ENCODE results near the gene OR10D3.
"Not testable (repeated sequence)": the region's sequence is repeated elsewhere in the genome, so short reads cannot be mapped to it uniquely, and the experiment has no call there.

The OR10D3 gene, protein sequence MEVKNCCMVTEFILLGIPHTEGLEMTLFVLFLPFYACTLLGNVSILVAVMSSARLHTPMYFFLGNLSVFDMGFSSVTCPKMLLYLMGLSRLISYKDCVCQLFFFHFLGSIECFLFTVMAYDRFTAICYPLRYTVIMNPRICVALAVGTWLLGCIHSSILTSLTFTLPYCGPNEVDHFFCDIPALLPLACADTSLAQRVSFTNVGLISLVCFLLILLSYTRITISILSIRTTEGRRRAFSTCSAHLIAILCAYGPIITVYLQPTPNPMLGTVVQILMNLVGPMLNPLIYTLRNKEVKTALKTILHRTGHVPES

DNA sequence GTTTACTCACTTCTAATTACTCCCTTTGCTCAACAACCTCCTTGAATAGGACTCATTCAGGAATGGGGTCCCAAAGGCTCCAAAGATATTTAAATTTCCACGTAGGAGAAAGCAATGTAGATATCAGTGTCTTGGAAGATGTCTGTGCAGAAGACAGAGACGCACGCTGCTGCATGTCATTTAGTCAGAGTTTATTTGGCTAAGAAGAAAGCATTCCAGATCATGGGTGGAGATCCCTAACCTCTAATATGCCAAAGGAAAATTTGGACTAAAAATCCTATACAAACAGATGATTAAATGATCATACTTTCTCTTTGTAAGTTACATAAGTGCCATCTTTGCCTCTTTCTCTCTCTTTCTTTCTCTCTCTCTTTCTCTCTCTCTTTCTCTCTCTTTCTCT, at the start of gene OR10D3:
Gene OR10D3, plus strand, starts transcription at position 278 of the 400 bp plus-strand sequence. CDS start 1,925 bp downstream, outside the sequence.
- DNase-seq: no peak

DNA sequence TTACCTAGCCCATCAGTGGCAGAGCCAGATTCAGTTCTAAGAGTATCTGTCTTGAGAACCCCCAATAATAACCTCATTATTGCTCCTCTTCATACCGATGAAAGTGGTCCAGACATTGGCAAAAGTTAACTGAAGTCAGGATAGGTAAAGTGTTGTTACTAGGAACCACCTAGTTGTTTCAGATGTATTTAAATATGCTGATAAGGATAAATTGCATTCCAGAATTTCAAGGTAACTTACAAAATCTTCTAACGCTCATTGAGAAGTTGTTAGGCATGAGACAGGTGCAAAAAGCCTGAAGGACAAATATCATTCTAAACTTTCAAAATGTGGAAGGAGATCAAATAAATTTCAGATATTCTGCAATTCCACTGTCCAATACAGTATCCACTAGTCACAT, 40.1 kb upstream of the OR10D3 start:
- no peak for DNase-seq

DNA sequence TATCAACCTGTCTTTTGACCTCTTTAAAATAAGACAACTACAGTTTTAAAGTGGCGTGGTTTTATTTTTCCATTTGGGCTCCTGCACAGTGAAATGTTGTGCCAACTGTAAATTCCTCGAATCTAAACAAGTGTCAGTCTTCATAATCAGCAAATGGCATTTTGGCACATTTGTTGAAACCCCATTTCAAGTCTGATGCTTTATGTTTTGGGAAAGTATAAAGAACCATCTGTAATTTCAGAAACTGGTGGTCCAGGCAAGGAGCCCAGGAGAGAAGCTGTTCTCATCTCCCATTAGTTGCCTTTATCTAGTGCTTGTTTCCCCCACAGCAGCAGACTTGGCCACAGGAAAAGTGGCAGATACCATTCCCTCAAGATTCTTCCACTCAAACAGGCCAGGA, 35.2 kb upstream of the OR10D3 start:
- DNase-seq: no peak

DNA sequence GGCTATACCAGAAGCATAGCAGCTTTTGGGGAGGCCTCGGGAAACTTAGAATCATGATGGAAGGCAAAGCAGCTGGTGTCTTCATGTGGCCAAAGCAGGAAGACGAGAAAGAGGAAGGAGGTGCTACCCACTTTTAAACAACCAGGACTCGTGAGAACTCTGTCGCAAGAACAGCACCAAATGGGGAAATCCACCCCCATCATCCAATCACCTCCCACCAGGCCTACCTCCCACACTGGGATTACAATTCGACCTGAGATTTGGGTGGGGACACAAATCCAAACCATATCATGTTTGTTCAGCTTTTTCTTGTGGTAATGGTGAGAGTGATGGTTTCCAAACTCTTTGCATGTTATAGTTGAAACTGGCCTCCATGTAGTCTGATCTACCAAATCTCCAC, 32.5 kb upstream of the OR10D3 start:
- no peak for DNase-seq

DNA sequence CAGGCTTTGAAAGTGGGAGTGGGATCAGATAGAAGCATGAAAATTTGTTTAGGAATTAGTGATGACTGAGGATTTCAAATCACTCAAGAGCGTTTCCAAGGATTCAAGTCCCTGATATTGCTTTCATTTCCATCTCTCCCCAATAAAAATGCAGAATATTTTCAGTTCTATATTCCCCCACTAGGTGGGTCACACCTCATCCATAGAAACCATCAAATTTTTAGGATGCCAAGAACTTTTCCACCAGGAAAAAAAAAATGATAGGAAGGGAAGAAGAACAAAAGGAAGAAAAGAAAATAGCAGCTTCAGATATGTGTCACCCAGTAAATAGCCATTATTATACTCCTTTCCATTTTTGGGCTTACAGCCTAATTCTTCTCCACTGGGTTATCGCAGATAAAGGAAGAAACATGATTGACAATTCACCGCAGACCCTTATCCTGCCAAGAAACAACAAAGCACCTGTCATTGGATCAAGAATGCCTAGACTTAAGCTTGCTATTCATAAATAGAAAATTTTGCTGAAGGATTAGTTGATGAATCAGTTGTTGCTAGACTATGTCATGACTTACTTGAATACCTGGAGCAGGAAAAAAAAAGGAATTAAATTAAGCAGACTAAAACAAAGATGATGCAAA, 30.3 kb upstream of the OR10D3 start:
- DNase-seq: no peak

DNA sequence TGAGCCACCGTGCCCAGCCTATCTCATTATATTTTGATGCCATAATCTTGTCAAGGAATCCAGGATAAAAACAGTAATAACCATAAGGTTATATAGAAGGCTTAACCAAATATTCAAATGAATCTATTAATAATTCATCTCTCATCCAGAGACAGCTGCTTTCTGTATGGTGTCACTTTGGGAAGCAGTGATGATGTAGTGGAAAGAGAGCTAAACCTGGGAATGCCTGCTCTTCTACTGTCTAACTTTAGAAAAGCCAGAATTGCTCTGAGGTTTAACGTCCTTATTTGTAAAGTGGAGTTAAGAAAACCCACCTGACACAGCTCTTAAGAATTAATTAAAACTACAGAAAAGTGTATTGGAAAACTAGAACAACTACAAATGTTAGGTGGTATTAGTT, 29.3 kb upstream of the OR10D3 start:
- DNase-seq: no peak

DNA sequence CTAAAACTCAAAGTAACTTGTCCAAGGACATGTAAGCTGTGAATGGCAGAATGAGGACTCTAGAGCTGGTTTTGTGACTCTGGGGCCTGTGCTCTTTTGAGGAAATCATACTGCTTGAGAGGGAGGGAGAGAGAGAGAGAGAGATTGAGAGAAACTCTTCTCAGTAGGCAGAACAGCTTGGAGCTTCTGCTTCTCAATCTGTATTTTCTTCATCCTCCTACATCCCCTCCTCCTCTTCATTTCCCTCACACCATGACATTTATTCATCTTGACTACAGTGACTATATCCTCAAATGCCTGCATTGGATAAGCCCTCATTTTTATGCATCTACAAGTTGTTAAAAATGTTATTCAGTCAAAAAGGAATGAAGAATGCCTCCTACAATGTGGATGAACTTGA, 23.7 kb upstream of the OR10D3 start:
- no peak for DNase-seq

DNA sequence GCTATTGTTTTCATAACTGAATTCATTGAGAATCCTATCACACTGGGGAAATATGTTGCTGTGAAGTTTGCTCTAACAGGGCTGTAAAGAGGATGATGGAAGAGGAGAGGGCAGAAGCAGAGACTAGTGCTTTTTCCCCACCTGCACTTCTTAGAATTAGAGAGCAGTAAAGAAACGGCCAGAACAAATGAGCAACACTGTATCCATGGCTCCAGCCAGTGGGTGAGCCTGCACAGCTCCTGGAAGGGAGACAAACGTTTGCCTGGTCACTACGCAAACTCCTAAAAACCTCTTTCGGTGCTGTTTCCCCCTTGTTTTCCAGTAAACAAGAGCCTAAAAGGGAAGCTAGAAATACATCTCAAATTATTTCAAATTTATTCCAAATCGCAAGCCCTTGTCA, 22.2 kb upstream of the OR10D3 start:
- DNase-seq: no peak

DNA sequence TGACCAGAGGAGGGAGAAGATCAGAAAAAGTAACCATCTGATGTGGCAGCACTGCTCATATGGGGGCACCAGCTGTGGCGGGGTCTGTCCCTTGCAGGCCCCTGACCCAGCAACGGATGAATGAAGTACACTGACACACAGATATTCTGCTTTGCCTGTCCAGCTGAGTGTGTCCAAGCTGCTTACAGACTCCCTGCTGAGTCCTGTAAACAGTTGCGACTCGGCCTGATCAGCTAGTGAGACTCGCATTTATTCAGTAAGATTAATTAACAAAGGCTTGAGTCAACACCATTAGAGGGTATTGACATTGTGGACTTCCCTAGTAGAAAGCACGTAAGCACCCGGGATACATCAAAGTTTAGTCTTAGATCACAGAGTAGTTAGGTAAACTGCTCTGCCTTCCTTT, 15.3 kb upstream of the OR10D3 start:
- no peak for DNase-seq

DNA sequence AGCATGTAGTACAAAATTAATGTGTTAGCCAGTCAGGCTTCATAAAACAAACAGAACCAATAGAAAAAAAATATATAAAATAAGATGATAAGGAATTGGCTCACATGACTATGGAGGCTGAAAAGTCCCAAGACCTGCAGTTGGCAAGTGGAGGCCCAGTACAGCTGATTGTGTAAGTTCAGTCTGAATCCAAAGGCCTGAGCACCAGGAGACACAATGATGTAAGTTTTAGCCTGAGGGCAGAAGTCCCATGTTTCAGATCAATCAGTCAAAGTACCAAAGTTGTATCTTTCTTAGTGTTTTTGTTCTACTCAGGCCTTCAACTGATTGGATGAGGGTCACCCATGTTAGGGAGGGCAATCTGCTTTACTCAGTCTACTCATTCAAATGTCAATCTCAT, 14.3 kb upstream of the OR10D3 start:
- no peak for DNase-seq

DNA sequence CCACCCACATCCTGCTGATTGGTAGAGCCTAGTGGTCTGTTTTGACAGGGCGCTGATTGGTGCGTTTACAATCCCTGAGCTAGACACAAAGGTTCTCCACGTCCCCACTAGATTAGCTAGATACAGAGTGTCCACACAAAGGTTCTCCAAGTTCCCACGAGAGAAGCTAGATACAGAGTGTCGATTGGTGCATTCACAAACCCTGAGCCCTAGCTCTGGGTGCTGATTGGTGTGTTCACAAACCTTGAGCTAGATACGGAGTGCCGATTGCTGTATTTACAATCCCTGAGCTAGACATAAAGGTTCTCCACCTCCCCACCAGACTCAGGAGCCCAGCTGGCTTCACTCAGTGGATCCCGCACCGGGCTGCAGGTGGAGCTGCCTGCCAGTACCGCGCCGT, 12.8 kb upstream of the OR10D3 start:
- not testable (repeated sequence) for DNase-seq

DNA sequence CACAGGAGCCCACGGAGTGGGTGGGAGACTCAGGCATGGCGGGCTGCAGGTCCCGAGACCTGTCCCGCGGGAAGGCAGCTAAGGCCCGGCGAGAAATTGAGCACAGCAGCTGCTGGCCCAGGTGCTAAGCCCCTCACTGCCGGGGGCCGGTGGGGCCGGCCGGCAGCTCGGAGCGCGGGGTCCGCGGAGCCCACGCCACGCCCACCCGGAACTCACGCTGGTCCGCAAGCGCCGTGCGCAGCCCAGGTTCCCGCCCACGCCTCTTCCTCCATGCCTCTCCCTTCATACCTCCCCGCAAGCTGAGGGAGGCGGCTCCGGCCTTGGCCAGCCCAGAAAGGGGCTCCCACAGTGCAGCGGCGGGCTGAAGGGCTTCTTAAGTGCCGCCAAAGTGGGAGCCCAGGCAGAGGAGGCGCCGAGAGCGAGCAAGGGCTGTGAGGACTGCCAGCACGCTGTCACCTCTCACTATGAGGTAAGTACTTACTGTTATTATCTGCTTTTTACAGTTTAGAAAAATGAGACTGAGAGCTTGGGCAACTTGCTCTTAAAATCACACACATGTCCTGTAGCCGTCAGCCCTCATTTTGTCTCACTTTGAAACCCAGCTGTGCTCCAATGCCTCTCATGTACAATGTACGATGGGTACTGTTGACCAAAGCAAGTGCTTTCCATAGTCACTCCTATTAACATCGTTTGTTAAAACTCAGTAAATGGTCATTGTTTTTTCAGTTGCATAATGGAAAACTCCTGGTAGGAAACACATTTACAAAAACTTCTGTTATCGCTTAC, 12.2 kb upstream of the OR10D3 start:
- no peak for DNase-seq

DNA sequence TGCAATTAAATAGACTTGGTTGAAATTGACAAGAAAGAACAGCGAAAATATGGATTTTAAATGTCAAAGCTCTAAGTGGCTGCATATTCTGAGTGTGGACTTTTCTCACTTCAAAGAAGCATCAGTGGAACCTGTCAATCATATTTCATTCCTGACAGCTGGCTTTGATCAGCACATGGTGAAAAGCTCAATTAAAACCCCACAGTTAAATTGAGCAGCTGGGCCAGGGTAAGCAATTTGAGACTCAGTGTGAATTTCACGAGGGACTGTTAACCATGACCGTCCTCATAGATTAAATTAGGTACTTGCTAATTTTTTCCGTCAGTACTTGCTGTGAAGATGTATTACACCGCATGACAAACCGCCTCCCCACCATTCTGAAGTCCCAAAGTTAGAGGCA, 11.0 kb upstream of the OR10D3 start:
- no peak for DNase-seq

DNA sequence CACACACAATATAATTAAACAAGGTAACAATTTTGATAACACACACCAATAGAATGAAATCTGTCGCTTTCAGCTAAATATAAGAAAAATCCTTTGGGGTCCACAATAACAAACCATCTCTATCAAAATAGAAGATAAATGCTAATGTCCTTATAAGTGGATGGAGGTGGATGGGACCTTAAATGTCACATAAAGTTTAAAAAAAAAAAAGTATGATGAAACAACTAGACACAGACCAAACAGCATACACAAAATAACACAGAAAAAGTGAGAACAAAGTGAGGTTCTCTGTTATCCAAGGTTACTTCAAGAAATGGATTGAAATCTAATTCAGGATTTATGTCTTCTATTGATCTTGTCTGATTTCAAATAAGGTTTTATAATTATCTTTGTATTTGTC, 10.5 kb upstream of the OR10D3 start:
- DNase-seq: no peak

DNA sequence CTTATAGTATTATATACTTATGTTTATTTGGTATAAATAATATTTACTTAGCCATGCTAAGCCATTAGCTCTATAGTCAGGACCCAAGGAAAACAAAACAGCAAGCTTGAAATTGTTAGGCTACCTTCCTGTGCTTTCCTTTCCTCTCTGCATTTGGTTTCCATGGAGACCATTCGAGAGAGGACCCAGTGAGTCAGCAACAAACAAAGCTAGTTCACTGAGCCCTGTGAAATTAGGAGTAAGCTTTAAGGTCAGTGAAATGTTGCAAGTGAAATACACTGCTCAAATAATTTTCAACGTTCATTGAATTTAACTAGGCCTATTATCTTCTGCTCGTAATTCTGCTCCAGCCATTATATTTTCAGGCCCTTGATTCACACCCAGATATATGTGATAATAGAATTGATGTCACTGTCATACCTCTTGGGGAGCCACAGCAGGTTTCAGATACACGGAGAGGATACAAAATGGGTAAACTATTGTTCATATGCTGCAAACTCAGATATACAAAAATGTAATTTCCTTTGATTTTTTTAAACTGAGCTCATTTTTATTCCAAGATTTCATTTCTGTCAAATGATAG, 9.1 kb upstream of the OR10D3 start:
- no peak for DNase-seq

DNA sequence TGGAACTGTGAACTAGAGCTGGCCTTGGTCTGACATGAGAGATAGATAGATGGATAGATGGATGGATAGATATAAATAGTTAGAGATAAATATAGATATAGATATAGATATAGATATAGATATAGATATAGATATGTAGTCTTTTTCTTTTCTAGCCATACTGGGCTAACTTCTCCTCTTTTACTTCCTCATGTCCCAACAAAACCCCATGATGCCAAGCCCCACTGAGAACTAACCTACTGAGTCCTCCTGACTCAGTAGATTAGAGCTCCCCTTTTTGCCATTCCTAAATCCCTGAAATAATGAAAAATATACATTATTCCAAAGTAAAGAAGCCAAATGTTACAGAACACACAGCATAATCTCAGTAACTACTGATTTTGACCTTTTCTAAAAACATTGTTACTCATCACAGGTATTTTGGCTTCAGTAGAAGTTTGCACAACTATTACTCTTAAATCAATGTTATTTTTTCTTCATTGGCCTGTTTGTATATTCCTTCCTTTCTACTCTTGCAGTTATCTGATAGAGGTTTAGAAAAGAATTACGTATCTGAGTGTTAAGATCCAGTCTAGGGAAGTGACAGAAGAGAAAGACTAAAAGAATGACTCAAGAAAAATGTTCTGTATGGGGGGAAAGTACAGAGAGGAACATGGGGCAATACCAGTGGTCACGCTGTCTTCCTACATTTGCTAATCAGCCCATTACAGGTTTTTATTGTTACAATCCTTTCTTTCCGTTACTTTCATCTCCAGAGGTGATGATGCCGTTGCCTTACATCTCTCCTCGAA, 6.0 kb upstream of the OR10D3 start:
- DNase-seq: no peak

DNA sequence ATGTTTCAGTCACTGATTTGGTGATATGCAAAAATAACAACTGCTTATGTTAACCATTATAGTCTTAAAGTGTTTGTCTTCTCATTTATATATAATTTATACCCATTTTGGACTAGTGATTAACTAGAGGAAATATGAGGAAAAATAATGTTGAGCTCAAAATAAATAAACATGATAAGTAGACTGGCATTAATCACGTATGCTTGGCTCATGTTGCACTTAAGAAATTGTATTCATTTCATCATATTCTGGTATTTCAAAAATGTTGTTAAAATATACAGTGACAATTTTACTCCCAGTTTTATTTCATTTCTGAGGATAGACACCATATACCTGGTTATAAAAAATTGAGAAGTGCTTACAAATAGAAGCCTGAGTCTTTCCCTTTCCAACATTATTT, 3.8 kb upstream of the OR10D3 start:
- DNase-seq: no peak

DNA sequence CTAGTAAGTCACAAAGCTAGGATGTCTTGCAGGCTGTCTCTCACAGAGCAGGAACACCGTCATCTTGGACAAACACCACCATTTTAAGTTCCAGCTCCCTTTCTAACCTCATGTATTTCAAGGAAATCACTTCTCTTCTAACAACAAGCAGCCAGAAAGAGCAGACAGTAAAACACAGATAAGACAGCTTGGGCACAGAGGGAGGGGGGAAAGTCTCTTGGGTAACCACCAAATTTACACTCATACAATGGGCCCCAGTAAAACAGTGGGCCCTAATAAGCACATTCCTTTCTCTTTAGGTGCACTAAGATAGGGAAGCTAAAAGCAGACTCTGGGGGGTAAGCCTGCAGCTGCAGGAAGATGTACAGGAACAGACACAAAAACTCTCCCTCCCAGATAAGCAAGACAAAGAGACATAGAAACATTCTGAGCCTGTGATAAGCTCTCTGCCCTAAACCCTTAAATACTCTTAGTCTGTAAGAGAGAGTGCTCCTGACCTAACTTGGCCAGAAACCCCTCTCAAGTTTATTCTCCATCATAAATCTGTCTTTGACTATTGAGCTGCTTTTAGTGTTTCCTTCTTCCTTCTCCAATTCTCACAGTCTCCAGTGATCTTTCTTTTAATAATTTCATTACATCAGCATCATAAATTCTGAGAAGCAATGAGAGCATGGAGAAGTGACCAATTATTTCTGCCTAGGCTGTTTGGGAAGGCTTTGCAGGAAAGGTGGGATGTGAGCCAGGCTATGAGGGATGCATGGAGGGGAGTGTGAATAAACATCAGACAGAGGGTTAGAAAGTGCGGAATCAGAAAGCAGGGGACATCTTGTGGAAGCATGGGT, 7.4 kb downstream of the OR10D3 start:
- DNase-seq: no peak

DNA sequence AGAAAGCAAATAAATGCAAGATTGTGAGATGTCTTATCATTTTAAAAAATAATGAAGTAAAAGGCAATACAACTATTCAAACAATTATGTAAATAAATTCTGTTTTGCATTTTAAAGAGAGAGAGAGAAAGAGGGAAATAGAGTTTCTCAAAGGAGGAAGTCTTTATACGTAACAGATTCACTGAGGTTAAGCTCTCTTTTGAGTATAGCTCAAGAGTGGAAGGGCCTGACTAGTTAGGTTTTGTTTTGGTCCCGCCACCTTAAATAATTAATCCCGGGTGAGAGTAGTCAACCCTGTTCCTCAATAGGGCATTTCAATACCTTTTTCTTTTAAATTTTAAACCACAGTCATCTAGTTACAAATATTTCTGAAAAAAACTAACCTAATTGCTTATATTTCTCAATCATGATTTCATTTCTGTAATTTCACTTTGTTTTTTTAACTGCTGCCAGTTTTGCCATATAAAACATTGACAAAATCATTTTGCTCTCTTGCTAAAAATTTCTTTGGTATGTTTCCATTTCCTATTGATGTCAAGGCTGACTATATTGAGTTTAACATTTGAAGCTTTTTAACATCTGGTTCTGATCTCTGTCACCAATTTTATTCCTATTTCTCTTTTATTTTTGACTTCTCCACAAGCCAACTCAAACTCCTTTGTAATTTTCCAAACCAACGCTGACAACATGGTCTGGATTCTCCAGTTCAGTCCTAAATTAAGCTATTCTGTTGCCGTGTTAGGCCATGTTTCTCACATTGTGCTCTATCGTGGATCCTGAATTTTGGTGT, 10.3 kb downstream of the OR10D3 start:
- DNase-seq: no peak

DNA sequence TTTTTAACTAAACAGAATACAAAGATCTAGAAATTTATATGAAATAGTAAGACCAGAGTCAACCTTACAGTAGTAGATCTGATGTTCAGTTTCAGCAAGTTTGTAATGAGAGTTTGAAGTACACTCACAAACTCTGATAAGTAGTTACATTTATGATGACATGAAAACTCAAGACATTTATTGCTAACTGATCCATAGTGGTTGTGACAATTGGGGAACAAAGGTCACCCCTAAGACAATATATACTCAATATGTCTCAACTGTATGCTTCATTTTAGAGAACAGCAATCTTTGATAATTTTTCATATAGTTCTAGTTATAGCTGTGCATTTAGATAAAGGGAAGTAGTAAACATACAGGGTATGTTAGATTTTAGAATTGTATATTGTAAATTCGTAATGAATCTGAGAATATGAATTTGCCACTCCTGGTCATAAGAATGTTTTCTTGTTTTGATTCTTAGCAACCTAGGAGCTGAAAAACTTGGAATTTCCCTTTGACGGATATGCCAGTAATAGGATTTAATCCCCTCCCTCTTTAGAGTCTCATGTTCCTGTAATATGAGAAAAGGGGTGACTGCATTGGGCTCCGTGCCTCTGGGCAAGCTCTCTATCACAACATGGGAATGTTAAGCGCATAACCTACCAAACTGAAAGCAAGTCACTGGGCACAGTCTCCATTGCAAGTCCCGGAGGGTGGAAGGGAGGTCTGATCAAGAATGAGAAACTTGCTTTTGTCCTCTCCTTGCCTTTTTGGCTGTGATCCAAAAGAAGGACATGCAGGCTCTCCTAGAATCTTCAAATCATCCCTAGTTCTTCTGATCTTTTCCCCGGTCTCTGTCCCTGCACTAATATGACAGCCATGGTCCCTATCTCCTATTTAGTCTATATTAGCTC, 11.4 kb downstream of the OR10D3 start:
- DNase-seq: no peak

Data from stimulated activated CD4-positive, alpha-beta T cell treated with anti-CD3 and anti-CD28 coated beads, Interleukin-12 subunit alpha, Interleukin-12 subunit beta, amount 100 ng/mL, for 4 hours (primary cell).